Activated CD4-positive, alpha-beta T cell treated with anti-CD3 and anti-CD28 coated beads for 48 hours (primary cell): ENCODE results near the gene SAMD10.
"Not testable (repeated sequence)": the region's sequence is repeated elsewhere in the genome, so short reads cannot be mapped to it uniquely, and the experiment has no call there.

Experiments used
- DNase-seq: peaks from one replicate; pipeline ENCODE4 v3.0.0-alpha.2; 2020

The SAMD10 gene

DNA sequence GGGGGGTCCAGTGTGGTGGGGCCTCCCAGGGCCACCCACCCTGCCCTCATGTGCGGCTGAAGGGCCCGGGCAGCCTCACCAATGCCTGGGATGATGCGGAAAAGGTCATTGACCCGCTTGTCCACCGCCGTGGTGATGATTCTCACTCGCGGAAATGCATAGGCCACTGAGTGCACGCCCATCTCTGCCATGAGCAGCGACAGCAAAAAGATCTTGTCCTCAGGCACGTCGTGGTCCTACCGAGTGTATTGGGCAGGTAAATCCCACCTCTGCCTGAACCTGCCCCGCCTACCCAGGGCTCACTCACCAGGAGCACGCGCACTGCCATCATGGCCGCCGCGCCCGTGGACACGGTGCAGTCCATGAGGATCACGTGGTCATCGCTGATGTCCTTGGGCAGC, 39.4 kb downstream of the SAMD10 start:
- DNase-seq = no peak

DNA sequence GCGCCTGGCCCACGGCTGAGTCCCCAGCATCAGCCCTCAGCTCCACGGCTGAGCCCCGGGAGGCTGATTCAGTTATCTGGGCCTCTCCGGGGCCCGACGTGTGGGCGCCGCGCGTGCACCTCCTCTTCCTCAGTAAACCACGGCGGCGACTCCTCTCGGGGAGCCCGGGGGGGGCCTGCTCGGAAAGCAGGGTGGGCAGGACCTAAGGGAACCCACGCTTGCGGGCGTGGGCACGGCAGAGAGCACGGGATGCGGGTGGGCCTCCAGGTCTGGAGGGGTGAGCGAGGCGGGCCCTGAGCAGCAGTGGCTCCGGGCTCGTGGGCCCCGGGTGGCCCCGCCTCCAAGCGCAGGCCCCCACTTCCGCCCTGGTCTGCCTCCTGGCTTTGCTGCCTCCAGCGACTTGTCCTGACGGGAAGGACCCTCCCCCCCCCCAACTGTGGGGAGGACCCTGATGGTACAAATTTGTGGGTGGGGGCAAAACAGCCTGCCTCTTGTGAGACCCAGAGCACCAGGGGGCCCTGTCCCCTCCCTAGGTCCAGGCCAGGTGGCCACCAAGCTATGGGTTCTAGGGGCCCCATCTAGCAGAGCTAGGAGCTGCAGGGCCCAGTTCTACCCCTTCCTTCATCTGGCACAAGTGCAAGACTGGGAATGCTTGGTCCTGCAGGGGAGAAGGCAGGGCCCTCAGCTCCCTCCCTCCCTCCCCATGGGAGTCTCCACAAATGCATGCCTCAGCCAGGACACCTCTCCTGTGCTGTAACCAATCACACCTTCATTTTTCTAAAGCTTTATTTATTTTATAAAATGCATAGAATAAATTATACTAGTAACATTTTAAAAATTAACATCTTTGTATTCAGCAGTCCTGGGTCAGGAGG, 40.1 kb downstream of the SAMD10 start:
- DNase-seq = no peak

DNA sequence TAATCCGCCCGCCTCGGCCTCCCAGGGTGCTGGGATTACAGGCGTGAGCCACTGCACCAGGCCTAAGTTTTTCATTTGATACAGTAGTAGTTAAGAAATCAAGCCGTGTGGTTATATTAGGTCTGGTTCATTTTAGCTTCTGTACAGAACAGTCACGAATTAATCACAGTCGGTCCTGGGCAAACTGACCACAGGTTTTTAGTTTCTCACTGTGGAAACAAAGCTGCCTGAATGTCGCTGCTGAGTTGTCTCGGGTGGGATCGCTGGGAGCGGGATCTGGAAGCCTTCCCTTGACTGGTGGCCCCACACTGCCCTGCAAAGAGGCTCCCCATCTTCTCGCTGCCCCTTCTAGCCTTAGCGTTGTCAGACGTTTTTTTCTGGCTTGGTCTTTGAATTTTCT, 41.8 kb downstream of the SAMD10 start:
- no peak for DNase-seq

DNA sequence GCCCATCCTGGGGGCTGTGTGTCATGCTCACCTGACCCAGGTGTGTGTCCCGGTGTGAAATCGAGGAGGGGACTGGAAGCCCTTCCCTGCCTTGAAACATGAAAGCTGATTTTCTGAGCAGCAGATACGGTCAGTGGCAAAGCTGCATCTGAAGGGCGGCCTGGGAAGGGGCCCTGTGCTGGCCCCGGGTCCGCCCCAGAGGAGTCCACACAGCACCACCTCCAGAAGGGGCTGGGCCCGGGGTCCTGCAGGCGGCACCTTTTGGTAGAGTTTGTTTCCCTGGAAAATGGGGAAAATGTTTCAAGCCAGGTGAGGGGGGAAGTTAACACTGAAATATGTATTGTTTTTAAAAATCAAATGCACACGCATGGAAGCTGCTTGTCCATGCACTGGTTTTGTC, 44.0 kb downstream of the SAMD10 start:
- no peak for DNase-seq

DNA sequence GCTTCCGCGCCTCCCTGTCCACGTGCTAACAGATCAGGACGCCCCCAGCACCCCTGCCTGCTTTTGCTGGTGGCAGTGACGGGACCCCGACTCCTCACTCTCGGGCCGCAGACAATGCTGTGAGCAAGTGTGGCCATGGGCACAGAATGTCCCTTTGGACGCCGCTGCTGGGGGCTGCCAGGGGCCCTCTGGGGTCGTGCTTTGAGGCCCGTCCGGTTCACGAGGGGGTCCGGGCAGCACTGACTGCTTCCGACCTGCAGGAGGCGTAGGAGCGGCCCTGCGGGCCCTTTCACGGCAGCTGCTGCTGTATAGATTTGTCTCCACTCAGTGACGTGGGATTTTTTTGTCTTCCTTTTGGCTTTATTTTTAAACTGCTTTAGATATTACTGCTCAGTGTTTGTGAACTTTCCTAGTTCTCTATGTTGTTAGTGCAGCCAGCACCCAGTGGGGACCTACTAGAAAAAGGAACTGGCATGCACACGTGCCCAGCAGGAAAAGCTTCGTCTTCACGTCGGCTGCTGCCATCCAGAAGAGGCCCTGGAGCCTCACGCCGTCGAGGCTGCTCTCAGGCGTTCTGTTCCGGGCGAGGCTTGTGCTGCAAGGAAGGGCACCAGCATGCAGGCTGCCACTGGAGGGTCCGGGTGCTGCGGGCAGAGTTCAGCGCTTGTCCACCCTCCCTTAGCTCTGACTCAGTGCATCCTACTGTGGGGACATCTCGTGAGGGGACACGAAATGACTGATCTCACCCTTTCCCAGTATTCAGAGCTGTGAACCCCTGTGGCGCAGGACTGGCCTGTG, 45.0 kb downstream of the SAMD10 start:
- no peak for DNase-seq

DNA sequence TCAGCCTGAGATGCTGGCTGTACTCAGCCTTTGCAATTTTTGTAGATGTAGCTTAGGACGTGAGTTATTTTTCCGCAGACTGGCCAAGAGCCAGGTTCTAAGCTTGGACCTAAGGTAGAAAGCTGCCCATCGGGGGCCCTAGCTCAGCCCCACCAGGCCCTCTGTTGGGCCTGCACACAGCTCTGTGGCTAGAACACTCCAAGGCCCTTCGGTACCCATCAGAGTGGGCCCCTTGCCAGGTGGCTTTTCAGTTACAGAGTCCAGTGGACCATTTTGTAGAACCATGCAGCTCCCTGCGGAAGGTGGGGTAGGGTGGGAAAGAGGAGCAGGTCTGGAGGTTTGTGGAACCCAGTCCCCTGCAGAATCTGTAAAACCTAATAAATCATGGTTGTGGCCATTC, 45.8 kb downstream of the SAMD10 start:
- DNase-seq = no peak

DNA sequence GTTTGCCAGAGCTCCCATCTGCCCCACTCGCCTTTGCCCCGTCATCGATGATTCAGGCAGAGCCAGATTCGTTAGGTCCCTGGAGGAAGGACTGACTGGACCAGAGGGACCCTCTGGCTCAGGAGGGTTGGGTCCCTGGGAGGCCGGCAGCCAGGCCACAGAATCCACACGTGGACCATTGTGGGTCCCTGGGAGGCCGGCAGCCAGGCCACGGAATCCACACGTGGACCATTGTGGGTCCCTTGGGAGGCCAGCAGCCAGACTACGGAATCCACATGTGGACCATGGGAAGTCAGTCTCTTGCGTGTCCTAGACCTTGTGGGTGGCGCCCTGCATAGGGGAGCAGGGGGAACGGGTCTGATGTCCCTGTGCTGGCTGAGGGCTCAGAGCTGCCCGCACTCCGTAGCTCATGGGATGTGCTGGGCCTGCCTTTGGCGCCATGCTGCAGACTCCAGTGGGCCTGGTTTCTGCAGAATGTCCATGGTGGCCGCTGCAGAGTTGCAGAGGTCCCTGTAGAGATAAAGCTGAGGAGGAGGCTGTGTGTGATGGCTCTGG, 46.8 kb downstream of the SAMD10 start:
- DNase-seq = no peak

DNA sequence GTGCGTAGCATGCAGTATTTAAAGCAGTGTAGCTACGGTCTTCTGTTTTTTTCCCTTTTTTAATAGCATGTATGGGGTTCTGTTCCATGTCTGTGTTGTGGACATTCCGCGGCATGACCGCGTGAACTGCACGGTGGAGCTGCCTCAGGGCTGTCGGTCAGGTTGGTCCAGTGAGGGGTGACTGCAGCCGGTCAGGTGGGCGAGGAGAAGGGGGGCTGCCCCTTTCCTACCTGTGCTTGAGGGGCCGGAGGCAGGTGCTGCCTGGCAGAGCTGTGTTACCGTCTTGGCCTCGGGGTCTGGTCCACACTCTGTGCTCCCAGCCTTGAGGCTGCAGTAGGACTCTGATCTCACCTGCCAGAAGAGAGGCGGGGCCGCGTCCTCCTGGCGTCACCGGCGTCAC, 47.7 kb downstream of the SAMD10 start:
- DNase-seq = no peak

DNA sequence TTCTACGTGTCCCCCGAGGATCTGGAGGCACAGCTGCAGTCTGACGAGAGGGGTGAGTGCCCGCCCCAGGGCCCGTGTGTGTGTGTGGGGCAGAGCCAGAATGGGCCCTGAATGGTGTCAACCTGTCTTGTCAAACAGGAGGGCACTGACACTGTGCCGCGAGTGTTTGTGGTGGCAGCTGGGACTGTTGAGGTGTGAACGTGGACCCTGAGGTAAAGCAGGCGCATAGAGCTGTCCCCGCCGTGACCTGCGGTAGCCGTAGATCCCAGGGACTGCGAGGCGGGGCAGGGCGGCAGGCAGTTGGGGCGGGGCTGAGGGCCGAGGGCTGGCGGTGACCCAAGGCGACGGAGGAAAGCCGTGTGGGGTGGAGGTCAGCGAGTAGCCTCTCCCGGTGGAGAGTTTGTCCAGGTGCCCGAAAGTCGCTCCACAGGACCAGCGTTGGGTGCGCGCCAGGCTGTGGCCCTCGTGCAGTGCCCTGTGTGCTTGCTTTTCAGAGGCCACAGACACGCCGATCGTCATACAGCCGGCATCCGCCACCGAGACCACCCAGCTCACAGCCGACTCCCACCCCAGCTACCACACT, 48.4 kb downstream of the SAMD10 start:
- DNase-seq = no peak

DNA sequence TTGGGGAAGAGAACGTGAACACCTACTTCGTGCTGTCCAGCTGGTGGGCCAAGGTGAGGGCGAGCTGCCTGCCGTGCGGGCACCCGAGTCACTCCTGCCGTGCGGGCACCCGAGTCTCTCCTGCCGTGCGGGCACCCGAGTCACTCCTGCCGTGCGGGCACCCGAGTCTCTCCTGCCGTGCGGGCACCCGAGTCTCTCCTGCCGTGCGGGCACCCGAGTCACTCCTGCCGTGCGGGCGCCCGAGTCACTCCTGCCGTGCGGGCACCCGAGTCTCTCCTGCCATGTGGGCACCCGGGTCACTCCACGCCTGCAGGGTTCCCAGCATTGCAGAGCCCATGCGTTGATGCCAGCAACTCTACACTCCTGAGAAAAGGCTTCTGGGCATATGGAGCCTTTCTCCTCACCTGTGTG, 50.0 kb downstream of the SAMD10 start:
- DNase-seq = not testable (repeated sequence)

DNA sequence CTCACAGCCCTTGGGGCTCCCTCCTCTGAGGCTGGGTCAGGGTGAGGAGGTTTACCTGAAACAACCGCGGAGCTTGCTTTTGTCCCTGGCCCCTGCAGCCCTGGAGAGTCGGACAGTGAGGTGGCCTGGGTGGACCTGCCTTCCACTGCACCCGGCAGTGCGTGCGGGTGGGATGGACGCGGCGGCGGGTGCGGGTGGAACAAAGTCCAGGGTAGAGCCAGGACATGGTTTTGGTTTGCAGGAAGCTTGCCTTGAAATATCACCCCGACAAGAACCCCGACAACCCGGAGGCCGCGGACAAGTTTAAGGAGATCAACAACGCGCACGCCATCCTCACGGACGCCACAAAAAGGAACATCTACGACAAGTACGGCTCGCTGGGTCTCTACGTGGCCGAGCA, 50.4 kb downstream of the SAMD10 start:
- no peak for DNase-seq

DNA sequence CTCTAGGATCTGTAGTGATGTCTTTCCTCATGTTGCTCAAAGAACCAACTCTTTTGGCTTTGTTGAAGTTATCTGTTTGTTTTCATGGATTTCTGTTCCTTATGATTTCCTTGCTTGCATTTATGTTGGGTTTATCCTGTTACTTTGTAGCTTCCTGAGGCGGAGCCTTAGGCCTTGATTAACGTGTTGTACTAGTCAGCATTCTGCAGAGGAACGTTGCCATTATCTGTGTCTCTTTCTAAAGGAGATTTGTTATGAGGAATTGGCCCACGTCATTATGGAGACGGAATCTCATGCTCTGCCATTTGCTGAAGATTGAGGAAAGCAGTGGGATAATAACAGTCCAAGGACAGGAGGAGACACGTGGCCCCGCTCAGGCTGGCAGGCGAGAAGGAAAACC, 53.1 kb downstream of the SAMD10 start:
- no peak for DNase-seq

DNA sequence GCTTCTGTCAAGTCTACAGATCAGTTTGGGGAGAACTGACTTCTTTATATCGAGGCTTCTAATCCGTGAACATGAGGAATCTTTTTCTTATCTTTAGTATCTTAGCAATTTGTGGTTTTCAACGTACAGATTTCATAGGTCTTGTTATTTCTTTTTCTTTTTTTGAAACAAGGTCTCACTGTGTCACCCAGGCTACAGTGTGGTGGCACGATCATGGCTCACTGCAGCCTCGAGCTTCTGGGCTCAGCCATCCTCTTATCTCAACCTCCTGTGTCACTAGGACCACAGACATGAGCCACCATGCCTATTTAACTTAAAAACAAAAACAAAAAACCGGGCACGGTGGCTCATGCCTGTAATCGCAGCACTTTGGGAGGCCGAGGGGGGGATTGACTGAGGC, 55.2 kb downstream of the SAMD10 start:
- no peak for DNase-seq
